BE2C (cell line): ENCODE measurements around the gene ERN2.

Experiments used
- DNase-seq: peaks from one replicate; pipeline ENCODE4 v3.0.0-alpha.2; 2020
- H3K27me3 ChIP-seq: fragments of 250-450 bp; sonication (Bioruptor Pico); 2 replicates; pipeline ENCODE4 v1.5.1; 2020; ENCODE audit warnings: mild to moderate bottlenecking
- H3K36me3 ChIP-seq: fragments of 250-450 bp; sonication (Bioruptor Pico); 2 replicates; pipeline ENCODE4 v1.5.1; 2020; ENCODE audit warnings: mild to moderate bottlenecking
- H3K4me1 ChIP-seq: fragments of 250-450 bp; sonication (Bioruptor Pico); 2 replicates; pipeline ENCODE4 v1.5.1; 2020
- H3K4me3 ChIP-seq: 2 replicates; pipeline ENCODE4 v1.5.1; 2011; ENCODE audit warnings: low read depth, low read length
- H3K9me3 ChIP-seq: fragments of 250-450 bp; sonication (Bioruptor Pico); 2 replicates; pipeline ENCODE4 v1.5.1; 2020
- TF ChIP-seq, protein P1 (sequence below): IDR thresholded peaks from 2 replicates; pipeline ENCODE4 v1.5.1; 2012; ENCODE audit warnings: mild to moderate bottlenecking, low read depth, low read length

Gene ERN2

DNA sequence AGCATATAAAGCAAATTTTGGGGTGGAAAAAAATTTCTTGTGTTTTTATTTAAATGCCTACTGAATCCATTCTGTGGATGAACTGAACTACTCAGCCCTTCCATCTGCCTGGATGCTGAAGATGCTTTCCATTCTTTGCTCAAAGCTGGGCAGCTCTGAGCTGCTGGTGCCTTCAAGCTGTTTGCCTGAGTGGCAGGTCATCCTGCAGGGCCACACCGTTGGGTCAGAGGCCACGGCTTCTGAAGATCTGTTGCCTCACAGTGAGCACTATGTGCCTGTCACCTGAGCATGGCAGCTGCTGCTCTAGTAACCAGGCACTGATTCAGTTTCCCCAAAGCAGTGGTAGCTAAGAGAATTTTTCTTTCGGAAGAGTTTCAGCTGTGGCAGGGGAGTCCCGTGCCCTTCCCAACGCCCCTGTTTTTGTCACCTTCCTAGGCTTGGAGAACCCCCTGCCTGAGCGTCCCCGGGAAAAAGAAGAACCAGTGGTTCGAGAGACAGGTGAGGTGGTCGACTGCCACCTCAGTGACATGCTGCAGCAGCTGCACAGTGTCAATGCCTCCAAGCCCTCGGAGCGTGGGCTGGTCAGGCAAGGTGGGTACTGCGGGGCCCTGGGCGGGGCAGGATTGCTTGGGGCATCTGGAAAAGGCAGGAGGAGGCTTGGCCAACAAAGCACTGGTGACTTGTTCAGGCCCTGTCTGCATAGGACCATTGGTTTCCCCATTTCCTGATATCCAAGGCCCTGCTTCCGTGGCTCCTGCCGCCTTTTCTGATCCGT lies 25.8 kb downstream of the ERN2 start:
- Histone ChIP-seq H3K4me1 (no peaks in the 10 kb centered on the region), H3K36me3 (peaks cover 88% of the 10 kb centered on the region), H3K4me3 (no peak overlapping the region), H3K27me3 (no peaks in the 10 kb centered on the region), H3K9me3 (no peaks in the 10 kb centered on the region)
- TF ChIP-seq, protein P1, sequence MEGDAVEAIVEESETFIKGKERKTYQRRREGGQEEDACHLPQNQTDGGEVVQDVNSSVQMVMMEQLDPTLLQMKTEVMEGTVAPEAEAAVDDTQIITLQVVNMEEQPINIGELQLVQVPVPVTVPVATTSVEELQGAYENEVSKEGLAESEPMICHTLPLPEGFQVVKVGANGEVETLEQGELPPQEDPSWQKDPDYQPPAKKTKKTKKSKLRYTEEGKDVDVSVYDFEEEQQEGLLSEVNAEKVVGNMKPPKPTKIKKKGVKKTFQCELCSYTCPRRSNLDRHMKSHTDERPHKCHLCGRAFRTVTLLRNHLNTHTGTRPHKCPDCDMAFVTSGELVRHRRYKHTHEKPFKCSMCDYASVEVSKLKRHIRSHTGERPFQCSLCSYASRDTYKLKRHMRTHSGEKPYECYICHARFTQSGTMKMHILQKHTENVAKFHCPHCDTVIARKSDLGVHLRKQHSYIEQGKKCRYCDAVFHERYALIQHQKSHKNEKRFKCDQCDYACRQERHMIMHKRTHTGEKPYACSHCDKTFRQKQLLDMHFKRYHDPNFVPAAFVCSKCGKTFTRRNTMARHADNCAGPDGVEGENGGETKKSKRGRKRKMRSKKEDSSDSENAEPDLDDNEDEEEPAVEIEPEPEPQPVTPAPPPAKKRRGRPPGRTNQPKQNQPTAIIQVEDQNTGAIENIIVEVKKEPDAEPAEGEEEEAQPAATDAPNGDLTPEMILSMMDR, result no peak
- no peak for DNase-seq

GRCh38 chr16:23683487-23683886 lies 29.5 kb downstream of the ERN2 start:
- peaks cover 74% of the 10 kb centered on the region for H3K36me3 ChIP-seq
- TF ChIP-seq, protein P1, result no peak

DNA sequence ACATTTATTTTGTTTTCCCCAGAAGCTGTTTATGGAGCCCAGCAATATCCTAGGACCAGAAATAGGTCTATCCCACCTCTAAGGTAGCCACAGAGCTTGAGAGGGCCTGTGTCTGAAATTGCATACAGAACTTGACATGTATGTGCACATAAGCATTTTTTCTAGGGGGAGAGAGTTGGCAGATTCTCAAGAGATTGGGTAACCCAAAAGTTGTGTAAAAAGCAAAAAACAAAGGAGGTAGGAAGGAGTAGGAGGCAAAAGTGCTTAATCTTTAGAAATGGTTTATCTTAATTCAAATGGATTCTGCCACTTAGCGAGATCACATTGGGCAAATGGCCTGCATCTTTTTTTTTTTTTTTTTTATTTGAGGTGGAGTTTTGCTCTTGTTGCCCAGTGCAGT lies 30.8 kb downstream of the ERN2 start:
- H3K4me1 ChIP-seq, result peaks cover 3% of the 10 kb centered on the region; the same call in 1 of the 2 replicates
- no peaks in the 10 kb centered on the region for H3K9me3 ChIP-seq
- TF ChIP-seq, protein P1, result no peak
- H3K27me3 ChIP-seq, result no peaks in the 10 kb centered on the region
- H3K36me3 ChIP-seq, result peaks cover 61% of the 10 kb centered on the region
- no peak for DNase-seq
- no peak overlapping the region for H3K4me3 ChIP-seq

More at GRCh38 chr16:23683487-23683886, 29.5 kb downstream of the ERN2 start:
- Histone ChIP-seq H3K4me3 (no peak overlapping the region), H3K9me3 (no peaks in the 10 kb centered on the region), H3K4me1 (peaks cover 3% of the 10 kb centered on the region; the same call in 1 of the 2 replicates), H3K27me3 (no peaks in the 10 kb centered on the region)
- DNase-seq, result no peak

DNA sequence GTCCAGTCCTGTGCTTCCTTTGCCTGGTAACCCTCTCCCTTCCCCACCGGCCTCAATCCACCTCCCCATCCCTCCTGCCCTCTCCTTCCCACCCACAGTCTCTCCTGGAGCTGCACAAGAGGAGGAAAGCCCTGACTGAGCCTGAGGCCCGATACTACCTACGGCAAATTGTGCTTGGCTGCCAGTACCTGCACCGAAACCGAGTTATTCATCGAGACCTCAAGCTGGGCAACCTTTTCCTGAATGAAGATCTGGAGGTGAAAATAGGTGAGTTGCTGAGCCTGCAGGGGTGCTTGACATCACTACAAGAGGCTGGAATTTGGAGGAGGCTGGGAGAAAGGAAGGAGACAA lies 33.1 kb downstream of the ERN2 start:
- Histone ChIP-seq H3K4me1 (peaks cover 3% of the 10 kb centered on the region; the same call in 1 of the 2 replicates), H3K9me3 (no peaks in the 10 kb centered on the region), H3K36me3 (peaks cover 42% of the 10 kb centered on the region), H3K27me3 (no peaks in the 10 kb centered on the region), H3K4me3 (peak overlapping the region; percentile 82)
- DNase-seq, result no peak
- TF ChIP-seq, protein P1, result no peak

DNA sequence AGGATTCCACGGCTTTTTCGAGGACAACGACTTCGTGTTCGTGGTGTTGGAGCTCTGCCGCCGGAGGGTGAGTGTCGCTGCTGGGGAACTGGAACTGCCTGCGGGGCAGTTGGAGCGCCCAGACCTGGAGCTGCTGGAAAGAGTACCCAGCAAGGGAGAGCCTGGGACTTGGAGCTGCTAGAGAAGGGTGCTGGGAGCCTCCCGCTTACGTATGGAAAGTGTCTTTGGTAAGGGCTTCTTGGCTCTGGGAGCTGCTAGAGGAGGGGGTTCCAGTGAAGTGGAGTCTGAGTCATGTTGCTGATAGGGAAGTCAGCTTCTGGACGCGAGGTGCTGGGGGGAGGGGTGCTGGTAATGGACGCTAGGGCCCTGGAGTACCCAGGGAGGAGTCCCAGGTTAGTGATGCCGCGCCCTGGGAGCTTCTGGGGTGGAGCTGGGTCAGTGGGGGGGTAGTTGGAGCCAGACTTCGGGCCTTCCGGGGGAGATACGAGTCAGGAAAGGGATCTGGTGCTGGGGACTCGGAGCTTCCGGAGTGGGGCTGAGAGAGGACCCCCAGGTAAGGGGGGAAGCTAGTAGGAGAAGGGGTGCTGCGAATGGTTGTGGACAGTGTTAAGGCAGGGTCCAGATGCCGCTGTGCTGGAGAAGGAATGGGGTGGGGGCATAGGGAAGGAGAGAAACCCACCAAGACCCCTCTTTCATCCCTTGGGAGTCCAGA lies 33.6 kb downstream of the ERN2 start:
- Histone ChIP-seq H3K4me1 (peaks cover 3% of the 10 kb centered on the region; the same call in 1 of the 2 replicates), H3K9me3 (no peaks in the 10 kb centered on the region), H3K4me3 (peak overlapping the region; percentile 82), H3K36me3 (peaks cover 40% of the 10 kb centered on the region), H3K27me3 (no peaks in the 10 kb centered on the region)
- peak; percentile 60 for DNase-seq
- TF ChIP-seq, protein P1, result no peak
